A673 (cell line): ENCODE data around the gene AKAP6. TPM values are rescaled to one million over a fixed set of nuclear protein-coding genes. Genes with fewer than 3 reads are reported as not detected.

Experiments
- BruUV-seq: library from RNA; stranded (reverse); fragments of 400-500 nt; replicated peaks from 2 replicates; lab custom pipeline; 2021; lab: Mats Ljungman, UMichigan
- CTCF ChIA-PET: fragments of 300-600 bp; sonication (Branson Sonifier 250); formaldehyde crosslinking; loops from one replicate; lab custom pipeline; 2022; ENCODE audit warnings: antibody characterized with exemption; lab: Charles Lee
- POLR2A ChIA-PET: fragments of 300-600 bp; sonication (Branson Sonifier 250); formaldehyde crosslinking; loops from one replicate; lab custom pipeline; 2022; ENCODE audit warnings: antibody characterized with exemption; ENCODE audit not compliant: low non-redundant PET; lab: Charles Lee
- DNase-seq: peaks from one replicate; pipeline ENCODE4 v3.0.0-alpha.2; 2015; ENCODE audit warnings: low spot score
- H3K27ac ChIP-seq: fragments of 200-600 bp; sonication (generic); 2 replicates; pipeline ENCODE4 v1.5.1; 2016; ENCODE audit warnings: mixed run types, low read depth, mild to moderate bottlenecking, mixed read lengths, antibody characterized with exemption, low read length; ENCODE audit not compliant: poor library complexity, severe bottlenecking
- H3K27me3 ChIP-seq: fragments of 200-600 bp; sonication (generic); replicated peaks from 2 replicates; pipeline ENCODE4 v1.6.1; 2017; ENCODE audit warnings: mixed run types, low read depth, mild to moderate bottlenecking, mixed read lengths, antibody characterized with exemption, low read length; ENCODE audit not compliant: insufficient read depth, poor library complexity
- H3K36me3 ChIP-seq: fragments of 200-600 bp; sonication (generic); 2 replicates; pipeline ENCODE4 v1.6.1; 2016; ENCODE audit warnings: mixed run types, mild to moderate bottlenecking, mixed read lengths, antibody characterized with exemption, low read length; ENCODE audit not compliant: insufficient read depth, poor library complexity, severe bottlenecking
- H3K4me1 ChIP-seq: fragments of 200-600 bp; sonication (generic); 2 replicates; pipeline ENCODE4 v1.6.1; 2017; ENCODE audit warnings: mixed run types, mild to moderate bottlenecking, mixed read lengths, antibody characterized with exemption, low read length; ENCODE audit not compliant: insufficient read depth, poor library complexity, severe bottlenecking
- H3K4me3 ChIP-seq: fragments of 200-600 bp; sonication (generic); 2 replicates; pipeline ENCODE4 v1.5.1; 2016; ENCODE audit warnings: low read depth, mixed run types, mild to moderate bottlenecking, mixed read lengths, low read length; ENCODE audit not compliant: poor library complexity, severe bottlenecking
- H3K9me3 ChIP-seq: fragments of 200-600 bp; sonication (generic); 2 replicates; pipeline ENCODE4 v1.6.1; 2016; ENCODE audit warnings: mixed run types, low read depth, mild to moderate bottlenecking, mixed read lengths, antibody characterized with exemption, low read length; ENCODE audit not compliant: poor library complexity, severe bottlenecking
- CTCF ChIP-seq: fragments of 300-800, 200-600 bp; sonication (generic); conservative IDR thresholded peaks from 2 replicates; pipeline ENCODE4 v1.5.1; 2017; ENCODE audit warnings: low read depth, mild to moderate bottlenecking, antibody characterized with exemption, low read length, moderate library complexity, mixed read lengths
- EZH2 ChIP-seq: fragments of 200-600 bp; sonication (generic); IDR thresholded peaks from 2 replicates; pipeline ENCODE4 v1.6.1; 2017; ENCODE audit warnings: borderline replicate concordance, low read depth, mild to moderate bottlenecking, mixed read lengths, antibody characterized with exemption, low read length; ENCODE audit not compliant: poor library complexity, severe bottlenecking
- intact Hi-C: fragments of 100-400 bp; cut with micrococcal nuclease; formaldehyde crosslinking; loops from one replicate; pipeline ENCODE4 v1.10.0; 2022; ENCODE audit not compliant: unreplicated experiment
- total RNA-seq: library from RNA; stranded (reverse); gene quantifications from 2 replicates; pipeline ENCODE4 v1.2.3, GENCODE V29; 2021

Gene AKAP6
- total RNA-seq, 1 experiment from 2014 or later = 0.73 TPM

DNA sequence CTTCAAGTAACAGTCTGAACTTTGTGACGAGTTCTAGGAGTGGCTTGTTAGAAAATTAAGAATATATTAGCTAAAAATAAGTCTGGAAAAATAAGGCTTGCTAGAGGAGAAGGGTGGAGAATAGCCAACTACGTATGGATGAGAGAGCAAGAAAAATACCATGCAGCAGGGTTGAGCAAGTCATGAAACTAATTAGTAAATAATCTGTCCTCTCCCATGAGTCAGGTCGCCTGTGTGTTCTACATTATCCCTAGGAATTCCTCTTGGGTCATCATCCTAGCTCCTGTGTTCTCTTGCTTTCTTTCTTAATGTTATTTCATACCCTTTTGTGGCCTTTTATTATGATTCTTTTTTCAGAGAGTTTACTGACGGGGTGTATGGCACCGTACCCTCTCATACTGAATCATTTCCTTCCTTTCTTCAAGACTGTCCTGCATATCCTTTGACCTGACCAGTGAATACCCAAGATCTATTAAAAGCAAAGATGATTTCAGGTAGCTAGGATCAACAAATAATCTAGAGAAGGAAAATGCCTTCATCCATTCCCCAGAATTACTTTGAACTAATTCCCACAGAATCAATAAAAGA is 432.4 kb downstream of the AKAP6 start:
- ChIA-PET CTCF (no interaction called here), POLR2A (no interaction called here)
- intact Hi-C loops = no loop called here
- H3K27ac ChIP-seq = no peak overlapping the region
- H3K27me3 ChIP-seq = no peaks in the 10 kb centered on the region
- H3K4me3 ChIP-seq = no peak overlapping the region
- peaks cover 9% of the 10 kb centered on the region for H3K4me1 ChIP-seq
- no peaks in the 10 kb centered on the region for H3K36me3 ChIP-seq
- no peaks in the 10 kb centered on the region for H3K9me3 ChIP-seq
- BruUV-seq = no TSS peak
- no peak for TF ChIP-seq EZH2
- no peak for TF ChIP-seq CTCF
- DNase-seq = no peak

DNA sequence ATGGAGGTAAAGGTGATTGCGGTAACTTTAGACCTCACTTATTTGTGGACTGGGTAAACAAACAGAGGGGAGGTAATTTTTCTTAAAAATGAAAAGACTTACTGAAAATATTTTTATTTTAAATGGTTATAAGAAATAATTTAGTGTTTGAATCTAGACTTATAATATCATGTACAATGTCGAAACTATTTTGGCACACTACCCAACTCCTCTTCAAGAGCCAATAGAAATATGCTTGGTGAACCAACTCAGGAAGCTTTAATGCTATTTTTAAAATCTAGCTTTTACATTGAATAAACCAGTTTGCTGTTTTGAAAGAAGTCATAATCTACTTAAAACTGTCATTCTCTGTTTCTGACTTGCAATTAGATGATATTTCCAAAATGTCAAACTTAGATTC is 433.8 kb downstream of the AKAP6 start:
- TF ChIP-seq CTCF (no peak), EZH2 (no peak)
- Histone ChIP-seq H3K36me3 (no peaks in the 10 kb centered on the region), H3K9me3 (no peaks in the 10 kb centered on the region), H3K4me3 (no peak overlapping the region), H3K27me3 (no peaks in the 10 kb centered on the region), H3K27ac (no peak overlapping the region), H3K4me1 (peaks cover 9% of the 10 kb centered on the region)
- intact Hi-C loops = no loop called here
- POLR2A ChIA-PET = interaction anchor here (0.6 kb wide), 1 partner anchor 100 kb away, joined by 3 read pairs; no protein-coding TSS in a partner anchor
- BruUV-seq = no TSS peak
- DNase-seq = no peak
- CTCF ChIA-PET = no interaction called here

GRCh38 chr14:32763673-32764072 is 434.6 kb downstream of the AKAP6 start:
- ChIA-PET CTCF (interaction anchor here (0.5 to 0.6 kb wide), 2 partner anchors 41 to 65 kb away, joined by 3 read pairs; no protein-coding TSS in a partner anchor), POLR2A (no interaction called here)

More at GRCh38 chr14:32763673-32764072, 434.6 kb downstream of the AKAP6 start:
- H3K9me3 ChIP-seq = no peaks in the 10 kb centered on the region
- H3K4me1 ChIP-seq = peaks cover 9% of the 10 kb centered on the region
- BruUV-seq = no TSS peak
- no peak overlapping the region for H3K27ac ChIP-seq
- no peaks in the 10 kb centered on the region for H3K27me3 ChIP-seq
- no peak for DNase-seq
- TF ChIP-seq CTCF (no peak), EZH2 (no peak)
- intact Hi-C loops = no loop called here
- no peaks in the 10 kb centered on the region for H3K36me3 ChIP-seq
- H3K4me3 ChIP-seq = no peak overlapping the region
